GM19351 (cell line): ENCODE measurements around the gene ZCCHC7.

ENCODE experiments used
- ATAC-seq: cut with Tn5 transposase; IDR thresholded peaks from one replicate; pipeline ENCODE4 v1.9.1; 2021; ENCODE audit warnings: mild to moderate bottlenecking, moderate library complexity; ENCODE audit not compliant: unreplicated experiment

Gene ZCCHC7

DNA sequence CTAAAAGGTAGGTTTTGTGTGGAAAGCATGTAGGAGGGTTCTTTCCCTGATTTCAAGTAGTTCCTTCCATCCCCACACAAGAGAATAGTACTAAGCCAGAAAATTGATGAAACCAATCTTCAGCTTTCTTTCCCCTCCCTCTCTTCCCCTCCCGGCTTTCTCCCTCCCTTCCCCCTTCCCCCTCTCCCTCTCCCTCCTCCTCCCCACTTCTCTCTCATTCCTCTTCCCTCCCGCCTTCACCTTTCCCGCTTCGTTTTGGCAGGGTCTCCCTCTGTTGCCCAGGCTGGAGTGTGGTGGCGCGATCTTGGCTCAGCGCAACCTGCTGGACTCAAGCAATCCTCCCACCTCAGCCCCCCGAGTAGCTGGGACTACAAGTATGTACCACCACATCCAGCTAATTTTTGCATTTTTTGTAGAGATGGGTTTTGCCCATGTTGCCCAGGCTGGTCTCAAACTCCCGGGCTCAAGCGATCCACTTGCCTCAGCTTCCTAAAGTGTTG is 85.8 kb downstream of the ZCCHC7 start:
- no peak for ATAC-seq

DNA sequence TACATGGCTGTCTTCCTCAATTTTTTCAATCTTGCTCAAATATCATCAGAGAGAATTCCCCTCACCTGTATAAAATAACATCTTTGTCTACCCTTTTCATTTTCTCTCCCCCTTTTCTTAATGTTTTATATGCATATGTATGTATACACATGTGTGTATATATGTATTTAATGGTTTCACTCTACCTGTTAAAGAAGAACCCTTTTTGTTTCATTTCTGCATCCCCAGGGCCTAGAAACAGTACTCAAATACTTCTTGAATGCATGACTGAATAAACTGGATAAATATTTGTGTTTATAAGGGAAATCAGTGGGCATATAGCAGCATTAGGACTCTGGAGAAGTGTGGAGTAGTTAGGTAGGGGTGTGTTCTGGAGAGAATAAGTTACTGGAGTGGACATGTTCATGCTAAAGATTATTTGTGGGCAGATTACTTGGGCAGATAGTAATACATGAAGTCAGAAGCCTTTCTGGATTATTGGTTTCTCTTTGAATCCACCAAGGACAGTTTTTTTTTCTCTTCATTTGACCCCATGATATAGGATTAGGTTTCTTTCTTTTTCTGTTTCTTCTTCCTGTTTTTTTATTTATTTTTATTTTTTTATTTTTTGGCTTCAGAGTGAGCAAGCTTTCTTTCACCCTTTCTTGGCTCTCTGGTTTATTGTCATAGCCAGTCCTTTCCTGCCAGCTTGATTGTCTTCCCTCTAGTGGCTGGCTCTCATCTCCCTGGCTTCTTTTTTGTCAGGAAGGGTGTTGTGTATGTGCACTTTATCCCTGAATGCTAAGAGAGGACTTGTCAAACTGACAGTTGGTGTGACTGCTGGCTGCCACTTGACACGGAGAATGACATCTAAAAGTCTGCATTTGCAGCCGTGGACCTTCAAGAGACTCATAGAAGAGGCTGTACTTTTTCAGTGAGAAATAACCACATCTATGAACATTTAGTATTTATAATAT is 89.3 kb downstream of the ZCCHC7 start:
- no peak for ATAC-seq

DNA sequence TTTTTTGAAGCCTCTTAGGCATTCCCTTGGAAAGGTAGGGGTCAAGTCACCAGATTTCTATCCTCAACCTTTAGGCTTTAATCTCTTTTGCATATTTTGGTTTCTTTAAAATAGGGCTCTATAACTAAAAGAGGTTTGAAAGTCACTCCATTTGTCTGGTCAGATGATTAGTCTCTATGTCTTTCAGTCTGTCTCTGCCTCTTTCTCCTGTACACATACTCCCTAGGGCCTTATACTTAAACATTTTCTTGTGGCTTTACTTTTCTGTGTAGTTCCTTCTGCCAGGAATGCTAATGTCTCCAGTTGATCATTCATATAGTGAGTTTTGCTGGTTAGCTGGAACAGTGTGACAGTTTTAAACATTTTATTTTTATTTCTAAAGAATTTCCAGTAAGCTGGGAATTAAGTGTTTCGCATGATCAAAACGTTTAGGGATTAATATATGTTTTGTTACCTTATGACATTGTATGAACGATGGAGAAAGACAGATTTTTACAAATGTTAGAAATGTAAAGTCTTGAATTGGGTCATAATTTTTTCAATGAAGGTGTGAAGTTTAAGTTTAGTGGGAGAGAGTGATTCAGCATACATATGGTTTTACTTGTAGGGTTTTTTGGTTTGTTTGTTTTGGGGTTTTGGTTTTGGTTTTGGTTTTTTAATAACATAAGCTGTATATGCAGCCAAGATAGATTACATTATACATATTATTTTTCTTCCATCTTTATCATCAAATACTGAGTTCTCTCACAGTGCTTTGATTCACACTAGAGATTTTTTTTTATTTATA is 90.6 kb downstream of the ZCCHC7 start:
- no peak for ATAC-seq

DNA sequence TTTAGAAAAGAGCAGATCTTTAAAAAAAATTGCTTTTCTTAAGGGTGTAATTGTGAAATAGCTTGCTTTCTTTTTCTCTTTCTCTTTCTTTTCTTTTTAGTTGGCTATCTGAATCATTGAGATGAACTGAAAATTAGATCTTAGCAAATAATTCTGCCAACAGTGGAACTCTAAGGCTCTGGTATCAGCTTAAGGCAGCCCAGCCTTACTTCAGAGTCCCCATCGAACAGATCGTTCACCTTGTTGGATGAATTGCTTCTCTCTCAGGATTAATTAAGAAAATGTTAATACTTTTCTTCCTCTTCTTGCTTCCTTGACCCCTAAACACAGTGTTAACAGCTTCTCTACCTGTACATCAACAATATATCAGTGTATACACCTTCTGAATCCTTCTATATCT is 92.1 kb downstream of the ZCCHC7 start:
- ATAC-seq, result no peak

DNA sequence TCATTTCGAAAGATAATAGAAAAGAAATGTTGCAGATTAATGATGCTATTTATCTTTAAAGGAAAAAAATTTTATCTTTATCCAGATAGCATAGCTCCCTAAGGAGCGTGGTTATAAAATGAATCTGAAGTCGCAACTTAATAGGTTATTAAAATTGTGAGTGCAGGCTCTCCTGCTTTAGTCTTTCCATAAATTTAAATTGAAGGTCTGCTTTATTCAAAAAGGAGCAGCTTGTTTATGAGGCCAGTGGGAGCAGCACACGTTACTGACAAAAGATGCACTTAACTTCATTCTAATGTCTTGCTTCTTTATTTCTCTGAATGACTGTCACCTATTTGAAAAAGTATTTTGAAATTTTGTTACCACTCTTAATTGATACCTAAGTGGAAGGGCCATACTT is 95.0 kb downstream of the ZCCHC7 start:
- no peak for ATAC-seq

DNA sequence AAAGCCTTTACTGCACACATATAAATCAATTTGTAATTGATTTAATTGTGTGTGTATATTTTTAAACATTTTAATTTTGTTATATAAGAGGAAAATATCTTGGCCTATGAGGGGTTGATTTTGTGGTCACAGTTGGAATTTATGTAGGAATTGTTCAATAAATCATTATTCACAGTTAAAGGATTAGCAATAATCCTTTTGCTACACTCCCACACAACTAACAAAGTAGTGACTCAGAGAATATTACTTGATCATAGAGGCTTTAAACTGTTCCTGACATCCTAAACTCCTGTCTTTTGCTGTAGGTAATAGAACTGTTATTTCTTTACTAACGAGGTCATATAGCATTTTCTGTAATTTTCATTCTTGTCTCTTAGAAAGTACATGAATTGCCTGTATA is 95.5 kb downstream of the ZCCHC7 start:
- no peak for ATAC-seq

DNA sequence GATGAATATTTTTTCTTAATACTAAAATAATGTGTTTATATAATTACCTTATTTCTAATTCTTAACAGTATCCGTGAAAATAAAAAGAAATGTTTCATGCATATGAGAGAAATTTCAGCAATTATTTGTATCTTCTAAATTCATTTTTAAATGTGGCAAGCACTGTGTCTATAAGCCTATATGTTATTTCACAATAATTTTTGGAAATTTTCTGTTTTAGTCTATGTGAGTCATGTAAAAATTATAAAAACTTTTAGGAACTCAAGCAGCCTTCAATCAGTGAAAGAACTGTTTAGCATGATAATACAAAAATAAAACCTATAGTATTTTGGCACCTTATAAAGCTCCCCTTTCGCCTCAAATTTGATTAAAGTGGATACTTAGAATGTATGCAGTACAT is 96.8 kb downstream of the ZCCHC7 start:
- no peak for ATAC-seq

DNA sequence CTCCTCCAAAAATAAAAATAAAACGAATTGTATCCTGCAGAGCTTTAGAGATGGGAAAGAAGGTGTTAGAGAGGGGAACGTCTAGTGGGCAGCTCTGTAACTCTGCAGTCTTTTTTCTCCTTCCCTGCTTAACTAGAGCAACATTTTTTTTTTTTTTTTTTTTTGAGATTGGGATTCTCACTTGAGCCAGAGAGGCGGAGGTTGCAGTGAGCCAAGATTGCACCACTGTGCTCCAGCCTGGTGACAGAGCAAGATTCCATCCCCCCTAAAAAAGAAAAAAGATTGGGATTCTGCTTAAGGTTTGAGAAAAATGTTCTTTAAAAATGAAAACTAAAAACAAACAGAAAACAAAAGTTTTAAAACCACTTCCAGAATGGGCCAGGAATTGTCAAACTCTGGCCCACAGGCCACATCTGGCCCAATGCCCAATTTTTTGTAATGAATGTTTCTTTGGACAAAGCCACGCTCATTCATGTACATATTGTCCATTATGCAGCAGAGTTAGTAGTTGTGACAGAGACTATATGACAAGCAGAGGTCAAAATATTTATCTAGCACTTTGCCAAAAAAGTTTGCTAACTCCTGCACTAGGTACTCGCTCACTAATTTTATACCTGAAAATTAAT is 98.5 kb downstream of the ZCCHC7 start:
- ATAC-seq, result no peak

DNA sequence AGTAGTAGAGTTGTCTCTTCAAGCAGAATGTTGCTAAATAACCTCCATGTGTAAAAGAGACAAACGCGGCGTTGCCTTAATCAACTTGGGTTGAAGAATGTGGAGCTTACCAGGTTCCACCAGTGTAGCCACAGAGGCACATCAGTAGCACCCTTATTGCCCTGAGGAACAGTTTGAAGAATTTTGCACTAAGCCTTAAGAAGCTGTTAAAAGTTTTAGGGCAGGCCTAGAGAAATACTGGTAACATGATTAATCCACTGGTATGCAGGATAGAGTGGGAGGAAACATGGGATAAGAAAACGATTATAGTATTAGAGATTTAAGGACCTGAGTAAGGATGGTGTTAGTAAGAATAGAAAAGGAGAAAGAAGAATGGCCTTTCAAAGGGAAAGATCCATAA is 100.6 kb downstream of the ZCCHC7 start:
- no peak for ATAC-seq

DNA sequence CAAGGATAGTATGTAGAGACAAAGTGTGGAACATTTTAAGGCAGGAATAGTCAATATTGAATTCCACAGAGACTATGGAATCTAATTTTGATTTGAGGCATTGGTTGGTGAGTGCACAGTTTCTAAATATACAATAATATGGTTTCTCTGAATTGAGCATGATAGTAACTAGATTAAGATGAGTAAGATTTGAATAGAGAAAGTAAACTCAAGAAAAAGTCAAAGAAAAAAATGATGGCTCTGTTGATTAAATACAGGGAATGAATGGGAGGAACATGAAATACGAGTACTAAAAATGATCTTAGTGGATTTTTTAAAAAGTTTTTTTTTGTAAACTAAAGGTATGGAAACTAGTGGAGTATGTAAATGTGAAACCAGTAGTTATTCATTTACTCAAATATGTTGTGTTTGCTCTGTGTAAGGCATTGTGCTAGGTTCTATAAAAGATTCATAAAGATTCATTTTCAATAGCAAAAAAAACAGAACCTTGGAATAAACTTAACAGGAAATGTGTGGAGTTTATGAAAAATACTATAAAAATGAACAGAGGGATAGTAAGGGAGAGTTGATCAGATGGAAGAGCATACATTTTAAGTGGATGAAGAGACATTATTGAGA is 101.2 kb downstream of the ZCCHC7 start:
- ATAC-seq, result no peak

DNA sequence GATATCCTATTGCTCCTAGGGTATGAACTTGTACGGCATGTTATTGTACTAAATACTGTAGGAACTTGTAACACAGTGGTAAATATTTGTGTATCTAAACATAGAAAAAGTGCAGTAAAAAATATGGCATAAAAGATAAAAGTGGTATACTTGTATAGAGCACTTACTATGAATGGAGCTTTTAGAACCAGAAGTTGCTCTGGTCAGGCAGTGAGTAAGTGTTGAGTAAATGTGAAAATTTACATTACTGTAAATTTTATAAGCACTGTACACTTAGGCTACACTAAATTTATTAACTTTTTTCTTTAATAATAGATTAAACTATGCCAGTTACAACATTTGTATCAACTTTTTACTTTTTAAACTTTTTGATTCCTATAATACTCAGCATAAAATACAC is 109.1 kb downstream of the ZCCHC7 start:
- ATAC-seq, result no peak

DNA sequence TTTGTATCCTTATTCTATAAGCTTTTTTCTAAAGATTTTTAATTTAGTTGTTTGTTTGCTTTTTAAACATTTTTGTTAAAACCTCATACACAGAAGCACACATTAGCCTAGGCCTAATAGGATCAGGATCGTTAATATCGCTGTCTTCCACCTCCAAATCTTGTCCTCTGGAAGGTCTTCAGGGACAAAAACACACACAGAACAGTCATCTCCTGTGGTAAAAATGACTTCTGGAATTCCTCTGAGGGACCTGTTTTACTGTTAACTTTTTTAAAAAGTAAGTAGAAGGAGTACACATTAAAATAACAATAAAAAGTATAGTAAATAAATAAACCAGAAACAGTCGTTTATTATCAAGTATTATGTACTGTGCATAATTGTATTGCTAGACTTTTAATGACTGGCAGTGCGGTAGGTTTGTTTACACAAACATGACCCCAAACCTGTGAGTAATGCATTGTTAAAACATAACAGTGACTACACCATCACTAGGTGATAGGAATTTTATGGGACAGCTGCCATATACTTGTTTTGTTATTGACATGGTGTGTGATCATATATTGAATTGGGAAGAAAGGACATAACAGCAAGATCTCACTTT is 109.6 kb downstream of the ZCCHC7 start:
- ATAC-seq, result no peak

DNA sequence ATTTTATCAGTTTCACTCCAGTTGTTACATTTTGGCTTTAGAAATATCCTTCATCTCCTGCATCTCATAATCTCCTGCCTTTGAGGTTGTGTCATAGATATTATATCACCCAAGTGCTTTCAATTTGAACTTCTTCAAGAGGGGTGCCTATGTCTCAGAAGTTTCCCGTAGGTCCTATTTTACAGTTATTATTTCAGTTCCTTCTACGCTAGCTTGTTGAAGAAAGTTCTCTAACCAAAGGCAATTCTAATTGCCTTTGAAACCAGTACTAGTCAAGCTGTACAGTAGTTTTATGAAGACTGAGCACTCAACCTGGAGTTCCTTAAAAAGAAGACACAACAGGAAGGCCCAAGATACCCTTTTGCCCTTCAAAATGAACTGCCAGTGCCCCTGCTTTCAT is 116.4 kb downstream of the ZCCHC7 start:
- ATAC-seq, result no peak

DNA sequence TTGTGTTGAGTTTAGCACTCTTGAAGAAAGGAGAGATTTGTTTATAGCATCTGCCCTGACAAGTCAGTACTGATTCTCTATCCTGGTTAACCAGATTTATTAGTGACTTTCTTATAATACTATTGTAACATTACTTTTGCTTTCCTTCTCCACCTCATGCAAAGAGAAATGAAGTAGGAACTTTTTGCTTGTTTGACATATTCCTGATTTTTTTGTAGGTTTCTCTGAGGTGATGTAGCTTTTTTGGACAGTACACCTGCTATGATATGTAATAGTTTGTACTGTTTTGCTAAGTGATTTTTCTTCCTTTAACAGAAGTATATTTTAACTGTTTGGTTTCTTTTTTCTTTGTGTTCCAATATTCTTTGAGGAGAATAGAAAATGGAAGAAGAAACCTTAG is 117.7 kb downstream of the ZCCHC7 start:
- no peak for ATAC-seq

DNA sequence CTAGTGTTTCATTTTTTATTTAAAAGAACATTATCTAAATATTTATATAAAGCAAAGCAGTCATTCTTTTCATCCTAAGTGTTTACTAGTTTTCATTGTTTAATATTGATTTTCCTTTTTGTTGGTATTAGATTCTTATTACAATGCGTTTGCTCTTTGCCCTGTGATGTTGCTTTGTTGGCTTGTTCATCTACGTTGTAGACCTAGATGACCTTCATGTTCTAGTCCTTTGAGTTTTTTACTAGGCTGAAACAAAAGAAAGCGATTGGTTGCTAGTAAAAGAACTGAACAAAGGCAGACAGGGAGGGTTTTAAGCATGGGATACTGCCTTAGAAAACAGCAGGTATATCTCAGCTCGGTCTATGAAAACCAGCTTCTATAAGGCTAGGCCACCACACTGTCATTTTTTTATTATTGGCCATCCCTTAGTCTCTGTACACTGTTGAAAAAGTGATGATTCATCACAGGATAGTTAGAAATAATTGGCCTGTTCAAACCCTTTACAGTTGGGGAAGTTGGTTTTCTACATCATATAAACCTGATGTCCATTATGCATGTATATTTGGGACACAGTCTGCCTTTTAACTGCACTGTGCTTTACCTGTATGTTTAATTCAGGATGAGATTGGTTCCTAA is 119.0 kb downstream of the ZCCHC7 start:
- no peak for ATAC-seq

DNA sequence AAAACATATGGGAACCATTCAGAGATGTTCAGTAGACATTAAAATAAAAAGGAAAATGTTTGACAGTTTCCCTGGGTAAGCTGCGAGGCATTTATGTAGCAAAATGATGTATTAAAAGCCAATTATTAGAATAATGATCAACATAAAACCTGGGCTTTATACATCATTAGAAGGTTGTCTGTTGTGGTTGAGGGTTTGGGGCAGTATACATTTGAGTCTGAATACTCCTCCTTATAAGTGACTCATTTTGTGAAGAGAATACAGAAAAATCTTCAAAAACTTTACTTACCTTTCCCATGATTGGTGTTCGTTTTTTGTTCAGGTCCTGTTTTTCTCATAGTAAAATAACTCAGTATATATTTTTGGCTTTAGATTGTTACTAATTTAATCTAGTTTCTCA is 119.5 kb downstream of the ZCCHC7 start:
- ATAC-seq, result no peak

DNA sequence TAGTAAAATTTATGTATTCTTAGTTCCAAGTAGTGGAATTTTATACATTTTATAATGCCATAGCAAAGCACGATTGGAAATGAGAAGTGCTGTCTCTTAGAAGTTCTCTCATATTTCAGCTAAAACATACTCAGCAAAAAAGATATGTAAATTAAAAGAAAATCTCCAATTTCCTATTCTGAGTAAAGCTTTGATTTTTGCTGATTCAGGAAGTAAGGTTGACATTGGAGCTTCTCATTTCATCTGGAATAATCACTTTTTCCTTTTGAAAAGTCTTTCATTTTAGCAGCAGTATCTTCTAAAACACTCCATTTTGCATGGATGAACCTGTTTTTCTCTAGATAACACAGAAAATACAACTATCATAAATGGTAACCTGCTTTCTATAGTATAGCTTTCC is 121.0 kb downstream of the ZCCHC7 start:
- ATAC-seq, result no peak

DNA sequence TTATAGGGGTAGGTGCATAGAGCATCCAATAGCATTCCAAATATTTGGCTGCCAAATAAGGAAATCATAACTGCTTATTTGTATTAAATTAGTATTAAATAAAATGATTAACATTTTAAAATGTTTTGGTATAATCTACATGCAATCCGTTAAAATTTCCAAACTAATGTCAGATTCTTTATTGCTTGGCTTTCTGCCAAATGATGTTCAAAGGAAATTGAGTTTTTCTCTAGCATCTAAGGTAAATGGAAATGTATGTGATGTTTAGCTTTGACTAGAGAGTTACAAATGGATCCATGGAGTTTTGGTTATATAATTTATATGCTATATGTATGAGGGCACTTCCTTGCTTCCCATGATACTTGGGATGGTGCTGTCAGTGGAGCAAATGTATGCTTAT is 121.7 kb downstream of the ZCCHC7 start:
- no peak for ATAC-seq

DNA sequence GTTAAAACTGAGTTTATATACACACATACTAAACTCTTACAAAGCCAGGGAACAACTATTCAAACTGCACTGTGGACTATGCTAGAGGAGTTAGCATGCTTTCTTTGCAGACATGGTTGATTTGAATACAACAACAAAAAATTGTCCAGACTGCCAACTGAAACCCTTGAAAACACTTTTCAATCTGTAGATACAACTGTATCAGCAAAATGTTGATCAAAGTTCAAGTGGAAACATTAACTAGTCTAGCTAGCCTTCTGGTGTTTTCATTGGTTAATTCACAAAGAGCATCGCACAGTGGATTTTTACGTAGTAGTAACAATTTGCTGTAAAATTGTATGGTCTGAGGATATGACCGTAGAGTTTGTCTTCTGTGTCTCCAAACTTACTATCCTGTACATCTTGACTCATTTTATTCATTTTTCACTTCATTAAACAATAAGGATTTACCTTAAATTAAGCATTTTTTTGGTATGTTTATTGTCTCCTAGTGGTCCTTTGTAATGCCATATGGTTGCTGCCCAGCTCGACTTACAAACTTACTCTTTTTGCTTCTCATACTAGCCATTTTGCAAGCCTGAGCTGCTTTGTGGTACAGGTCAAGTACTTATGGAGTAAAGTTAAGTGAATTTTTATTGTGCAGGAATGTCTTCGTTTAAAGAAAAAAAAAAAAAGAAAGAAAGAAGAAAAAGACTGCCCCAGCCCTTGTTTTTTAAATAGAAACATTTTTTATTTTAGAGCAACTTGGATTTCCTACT is 123.4 kb downstream of the ZCCHC7 start:
- ATAC-seq, result no peak
